Upper lobe of left lung (tissue), 4 donors: ENCODE results near the gene GSK3A.

Experiments
- POLR2A ChIP-seq, 4 donors: fragments of 450-650 bp; IDR thresholded peaks; one replicate each; pipeline ENCODE4 v1.5.1; 2016 to 2017; ENCODE audit warnings: antibody characterized with exemption in 4 of 4, mild to moderate bottlenecking in 2 of 4
- POLR2AphosphoS5 ChIP-seq, 2 donors: sonication (generic); formaldehyde crosslinking; IDR thresholded peaks; one replicate each; pipeline ENCODE4 v1.5.1; 2017; ENCODE audit warnings: antibody characterized with exemption in 2 of 2

DNA sequence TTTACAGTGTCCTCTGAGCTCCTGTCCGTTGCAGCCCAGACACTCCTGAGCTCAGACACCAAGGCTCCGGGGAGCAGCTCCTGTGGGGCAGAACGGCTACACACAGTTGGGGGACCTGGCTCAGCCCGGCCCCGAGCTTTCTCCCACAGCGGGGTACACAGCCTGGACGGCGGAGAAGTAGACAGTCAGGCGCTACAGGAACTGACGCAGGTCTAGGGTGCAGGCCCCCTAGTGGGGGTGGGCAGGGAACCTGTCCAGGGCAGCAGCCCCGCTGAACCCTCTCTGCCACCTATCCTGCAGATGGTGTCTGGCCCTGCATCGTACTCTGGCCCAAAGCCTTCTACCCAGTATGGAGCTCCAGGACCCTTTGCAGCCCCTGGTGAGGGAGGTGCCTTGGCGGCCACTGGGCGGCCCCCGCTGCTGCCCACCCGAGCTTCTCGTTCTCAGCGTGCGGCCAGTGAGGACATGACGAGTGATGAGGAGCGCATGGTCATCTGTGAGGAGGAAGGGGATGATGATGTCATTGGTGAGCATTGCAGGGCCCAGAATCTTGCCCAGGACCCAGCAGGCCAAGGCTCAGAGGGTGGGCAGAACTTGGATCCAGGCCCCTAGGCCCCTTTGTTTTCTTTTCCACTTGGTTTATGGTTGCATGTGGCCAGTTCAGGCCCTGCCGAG is 46.6 kb upstream of the GSK3A start:
- TF ChIP-seq POLR2AphosphoS5 (IDR thresholded peaks at IDR 0.05) (no peak), POLR2A (IDR thresholded peaks at IDR 0.05) (no peak)
